GM12878 (cell line): ENCODE measurements around the gene OLFML2A.
A peak's percentile ranks its signal among the peaks of the same experiment; 100 is the strongest.

ENCODE experiments used
- CTCF ChIP-seq, 3 experiments: IDR thresholded peaks in 2 of 3; conservative IDR thresholded peaks in 1 of 3; 2 replicates each; pipeline ENCODE4 v1.5.1; 2011; ENCODE audit warnings: low read depth in 3 of 3, low read length in 3 of 3, mild to moderate bottlenecking in 3 of 3, control low read depth in 2 of 3, moderate library complexity in 2 of 3, inconsistent platforms in 1 of 3, mixed read lengths in 1 of 3; ENCODE audit not compliant: control insufficient read depth in 2 of 3, insufficient read depth in 1 of 3; ENCODE audit errors: extremely low read depth in 1 of 3
- MTA3 ChIP-seq: IDR thresholded peaks from 2 replicates; pipeline ENCODE4 v1.6.1; 2012; ENCODE audit warnings: low read length, inconsistent platforms, borderline replicate concordance
- NFIC ChIP-seq: IDR thresholded peaks from 2 replicates; pipeline ENCODE4 v1.6.1; 2012; ENCODE audit warnings: low read depth, mild to moderate bottlenecking, inconsistent platforms, low read length, moderate library complexity

GRCh38 chr9:124774129-124774978 lies 2.6 kb upstream of the OLFML2A start:
- TF ChIP-seq MTA3: no peak
- peak; percentile 75 to 91 (median 76); a peak in 5 of 6 replicates for TF ChIP-seq CTCF (IDR thresholded peaks at IDR 0.05 in 2 of 3, conservative IDR thresholded peaks at IDR 0.05 in 1 of 3; ENCODE audit: control insufficient read depth in 2 of 3, extremely low read depth in 1 of 3, insufficient read depth in 1 of 3, low read depth in 3 of 3, low read length in 3 of 3)
- TF ChIP-seq NFIC: no peak
